Coronary artery (tissue), 2 donors: ENCODE data around the gene AGBL2.
"Not testable (repeated sequence)": the region's sequence is repeated elsewhere in the genome, so short reads cannot be mapped to it uniquely, and the experiment has no call there.

ENCODE experiments used
- DNase-seq: peaks from one replicate; pipeline ENCODE4 v3.0.0-alpha.2; 2017; ENCODE audit warnings: low spot score
- H3K27ac ChIP-seq, 2 donors: fragments of 200-600 bp; sonication (generic); one replicate each; pipeline ENCODE4 v1.5.1; 2016 to 2019
- H3K4me3 ChIP-seq: fragments of 200-600 bp; sonication (generic); 2 replicates; pipeline ENCODE4 v1.5.1; 2016; ENCODE audit warnings: mild to moderate bottlenecking, moderate library complexity
- TF ChIP-seq, protein P1 (sequence below): fragments of 200-600 bp; sonication (generic); IDR thresholded peaks from one replicate; pipeline ENCODE4 v1.5.1; 2019; ENCODE audit warnings: antibody characterized with exemption

The AGBL2 gene

DNA sequence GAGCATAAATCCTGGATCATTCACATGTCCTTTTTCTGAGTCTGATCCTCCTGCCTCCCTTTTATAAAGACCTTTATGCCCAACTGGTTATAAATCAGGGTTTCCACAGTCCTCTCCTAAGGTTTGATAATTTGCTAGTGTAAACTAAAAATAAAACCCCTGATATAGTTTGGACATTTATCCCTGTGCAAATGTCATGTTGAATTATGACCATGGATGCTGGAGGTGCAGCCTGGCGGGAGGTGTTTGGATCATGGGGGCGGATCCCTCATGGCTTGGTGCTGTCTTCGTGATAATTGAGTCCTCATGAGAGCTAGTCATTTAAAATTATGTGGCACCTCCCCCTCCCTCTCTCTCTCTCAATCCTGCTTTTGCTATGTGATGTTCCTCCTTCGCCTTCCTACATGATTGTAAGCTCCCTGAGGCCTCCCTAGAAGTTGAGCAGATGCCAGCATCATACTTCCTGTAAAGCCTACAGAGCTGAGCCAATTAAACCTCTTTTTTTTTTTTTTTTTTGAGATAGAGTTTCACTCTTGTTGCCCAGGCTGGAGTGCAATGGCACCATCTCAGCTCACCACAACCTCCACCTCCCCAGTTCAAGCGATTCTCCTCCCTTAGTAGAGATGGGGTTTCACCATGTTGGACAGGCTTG is 63.2 kb downstream of the AGBL2 start:
- TF ChIP-seq, protein P1, sequence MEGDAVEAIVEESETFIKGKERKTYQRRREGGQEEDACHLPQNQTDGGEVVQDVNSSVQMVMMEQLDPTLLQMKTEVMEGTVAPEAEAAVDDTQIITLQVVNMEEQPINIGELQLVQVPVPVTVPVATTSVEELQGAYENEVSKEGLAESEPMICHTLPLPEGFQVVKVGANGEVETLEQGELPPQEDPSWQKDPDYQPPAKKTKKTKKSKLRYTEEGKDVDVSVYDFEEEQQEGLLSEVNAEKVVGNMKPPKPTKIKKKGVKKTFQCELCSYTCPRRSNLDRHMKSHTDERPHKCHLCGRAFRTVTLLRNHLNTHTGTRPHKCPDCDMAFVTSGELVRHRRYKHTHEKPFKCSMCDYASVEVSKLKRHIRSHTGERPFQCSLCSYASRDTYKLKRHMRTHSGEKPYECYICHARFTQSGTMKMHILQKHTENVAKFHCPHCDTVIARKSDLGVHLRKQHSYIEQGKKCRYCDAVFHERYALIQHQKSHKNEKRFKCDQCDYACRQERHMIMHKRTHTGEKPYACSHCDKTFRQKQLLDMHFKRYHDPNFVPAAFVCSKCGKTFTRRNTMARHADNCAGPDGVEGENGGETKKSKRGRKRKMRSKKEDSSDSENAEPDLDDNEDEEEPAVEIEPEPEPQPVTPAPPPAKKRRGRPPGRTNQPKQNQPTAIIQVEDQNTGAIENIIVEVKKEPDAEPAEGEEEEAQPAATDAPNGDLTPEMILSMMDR: no peak
- H3K4me3 ChIP-seq: no peak overlapping the region
- no peak for DNase-seq
- H3K27ac ChIP-seq: no peak overlapping the region

DNA sequence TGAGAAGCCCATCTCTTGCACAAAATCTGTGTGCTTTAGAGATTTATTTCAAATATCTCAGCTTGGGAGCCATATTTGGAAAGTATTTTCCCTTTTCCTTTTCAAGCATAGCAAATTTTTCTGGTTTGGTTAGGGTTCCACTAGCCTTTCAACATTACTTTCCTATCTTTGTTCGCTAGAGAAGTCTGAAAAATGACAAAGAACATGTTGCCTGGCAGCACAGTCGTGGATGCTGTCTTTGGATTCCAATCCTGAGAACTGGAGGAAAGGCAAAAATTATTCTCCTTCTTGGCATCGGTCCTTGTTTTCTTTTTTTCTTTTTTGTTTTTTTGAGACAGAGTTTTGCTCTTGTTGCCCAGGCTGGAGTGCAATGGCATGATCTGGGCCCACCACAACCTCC is 65.9 kb downstream of the AGBL2 start:
- DNase-seq: no peak
- H3K4me3 ChIP-seq: no peak overlapping the region
- TF ChIP-seq, protein P1: no peak
- no peak overlapping the region for H3K27ac ChIP-seq

DNA sequence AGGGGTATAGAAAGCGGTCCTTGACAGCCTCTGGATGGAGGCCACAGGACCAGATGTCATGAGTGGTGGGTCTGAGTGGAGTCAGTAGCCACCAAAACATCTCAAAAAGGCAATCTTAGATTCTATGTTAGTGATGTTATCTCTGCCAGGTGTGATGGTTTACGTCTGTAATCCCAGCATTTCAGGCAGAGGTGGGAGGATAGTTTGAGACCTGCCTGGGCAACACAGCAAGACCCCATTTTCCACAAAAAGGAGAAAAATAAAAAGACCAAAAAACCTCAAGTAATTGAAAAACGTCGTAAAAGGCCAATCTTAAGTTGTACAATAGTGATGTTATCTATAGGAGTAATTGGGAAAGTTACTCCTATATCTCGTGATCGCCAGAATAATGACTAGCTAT is 69.2 kb downstream of the AGBL2 start:
- Histone ChIP-seq H3K4me3 (no peak overlapping the region), H3K27ac (no peak overlapping the region)
- TF ChIP-seq, protein P1: no peak
- DNase-seq: no peak

DNA sequence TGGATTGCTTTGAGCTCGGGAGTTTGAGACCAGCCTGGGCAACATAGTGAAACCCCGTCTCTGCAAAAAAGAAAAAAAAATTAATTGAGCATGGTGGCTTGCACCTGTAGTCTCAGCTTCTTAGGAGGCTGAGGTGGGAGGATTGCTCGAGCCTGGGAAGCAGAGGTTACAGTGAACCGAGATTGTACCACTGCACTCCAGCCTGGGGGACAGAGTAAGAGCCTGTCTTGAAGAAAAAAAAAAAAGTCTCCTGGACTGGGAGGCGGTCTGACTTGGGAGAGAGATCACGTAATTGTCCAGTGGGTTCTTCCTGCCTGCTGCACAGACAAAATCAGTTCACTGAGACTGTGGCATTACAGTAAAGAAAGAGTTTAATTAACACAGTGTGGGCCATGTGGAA is 69.7 kb downstream of the AGBL2 start:
- no peak overlapping the region for H3K27ac ChIP-seq
- DNase-seq: no peak
- H3K4me3 ChIP-seq: no peak overlapping the region
- TF ChIP-seq, protein P1: no peak

- peak; percentile 98 for DNase-seq
- H3K27ac ChIP-seq: peak within 1 kb of the TSS; percentile 97 to 99
- TF ChIP-seq, protein P1: no peak
- H3K4me3 ChIP-seq: peak within 1 kb of the TSS; percentile 88
These were observed 72.9 kb downstream of the AGBL2 start, which contains the start of gene MTCH2 for GRCh38 chr11:47642099-47642855. MTCH2 (minus strand) TSS chr11:47642559; CDS start chr11:47642465, 94 bp downstream.

- TF ChIP-seq, protein P1: no peak
- peak overlapping the region; percentile 97 to 99 for H3K27ac ChIP-seq
- H3K4me3 ChIP-seq: peak overlapping the region; percentile 88
- no peak for DNase-seq
These were observed 73.5 kb downstream of the AGBL2 start for GRCh38 chr11:47641600-47642098.

DNA sequence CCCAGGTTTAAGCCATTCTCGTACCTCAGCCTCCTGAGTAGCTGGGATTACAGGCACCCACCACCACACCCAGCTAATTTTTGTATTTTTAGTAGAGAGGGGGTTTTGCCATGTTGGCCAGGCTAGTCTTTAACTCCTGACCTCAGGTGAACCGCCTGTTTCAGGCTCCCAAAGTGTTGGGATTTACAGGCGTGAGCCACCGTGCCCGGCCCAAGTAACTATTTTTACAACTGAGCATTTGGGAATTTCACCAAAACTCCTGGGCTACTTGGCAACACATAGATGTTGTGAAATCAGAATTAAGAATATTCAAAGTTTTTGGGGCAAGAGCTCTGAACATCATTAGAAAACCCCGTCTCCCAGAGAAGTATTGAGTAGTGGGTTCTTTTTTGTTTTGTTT is 74.7 kb downstream of the AGBL2 start:
- H3K27ac ChIP-seq, DNase-seq, H3K4me3 ChIP-seq: not testable (repeated sequence)

DNA sequence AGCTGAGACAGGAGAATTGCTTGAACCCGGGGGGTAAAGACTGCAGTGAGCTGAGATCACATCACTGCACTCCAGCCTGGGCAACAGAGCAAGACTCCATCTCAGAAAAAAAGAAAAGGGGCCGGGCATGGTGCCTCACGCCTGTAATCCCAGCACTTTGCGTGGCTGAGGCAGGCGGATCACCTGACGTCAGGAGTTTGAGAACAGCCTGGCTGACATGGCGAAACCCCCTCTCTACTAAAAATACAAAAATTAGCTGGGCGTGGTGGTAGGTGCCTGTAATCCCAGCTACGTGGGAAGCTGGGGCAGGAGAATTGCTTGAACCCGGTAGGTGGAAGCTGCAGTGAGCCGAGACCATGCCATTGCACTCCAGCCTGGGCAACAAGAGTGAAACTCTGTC is 78.8 kb downstream of the AGBL2 start:
- H3K27ac ChIP-seq, DNase-seq, H3K4me3 ChIP-seq: not testable (repeated sequence)
